Endothelial cell of umbilical vein (primary cell): ENCODE measurements around the gene TCF7.

Experiments used
- CTCF ChIP-seq, 2 donors: IDR thresholded peaks; 1 replicate in 1 of 2; 2 replicates in 1 of 2; pipeline ENCODE4 v1.5.1; 2011; ENCODE audit warnings: low read length in 2 of 2, mild to moderate bottlenecking in 2 of 2, moderate library complexity in 2 of 2, control low read depth in 1 of 2, inconsistent platforms in 1 of 2, low read depth in 1 of 2; ENCODE audit not compliant: insufficient read depth in 1 of 2; ENCODE audit errors: extremely low read depth in 1 of 2
- EZH2 ChIP-seq: IDR thresholded peaks from 2 replicates; pipeline ENCODE4 v1.6.1; 2012; ENCODE audit warnings: borderline replicate concordance, low read depth, mild to moderate bottlenecking, moderate library complexity, low read length, inconsistent platforms; ENCODE audit not compliant: severe bottlenecking
- FOS ChIP-seq: IDR thresholded peaks from 2 replicates; pipeline ENCODE4 v1.6.1; 2011; ENCODE audit warnings: mild to moderate bottlenecking, low read length, moderate library complexity, borderline replicate concordance; ENCODE audit not compliant: insufficient read depth
- JUN ChIP-seq: IDR thresholded peaks from 2 replicates; pipeline ENCODE4 v1.6.1; 2011; ENCODE audit warnings: borderline replicate concordance, low read depth; ENCODE audit not compliant: insufficient read length, insufficient read depth
- MAX ChIP-seq: IDR thresholded peaks from 2 replicates; pipeline ENCODE4 v1.6.1; 2011; ENCODE audit not compliant: insufficient read depth, insufficient read length
- MYC ChIP-seq: IDR thresholded peaks from one replicate; pipeline ENCODE4 v1.6.1; 2011; ENCODE audit warnings: mild to moderate bottlenecking, low read depth, low read length
- POLR2A ChIP-seq: IDR thresholded peaks from 2 replicates; pipeline ENCODE4 v1.6.1; 2012; ENCODE audit warnings: low read depth, mild to moderate bottlenecking, control low read depth, low read length
- POLR2AphosphoS5 ChIP-seq: IDR thresholded peaks from 2 replicates; pipeline ENCODE4 v1.6.1; 2012; ENCODE audit warnings: low read depth, mild to moderate bottlenecking, control low read depth, low read length, moderate library complexity; ENCODE audit not compliant: insufficient read depth

- TF ChIP-seq CTCF (IDR thresholded peaks at IDR 0.05; ENCODE audit: extremely low read depth in 1 of 2, insufficient read depth in 1 of 2, low read depth in 1 of 2, low read length in 2 of 2): no peak
- no peak for TF ChIP-seq JUN
- no peak for TF ChIP-seq EZH2
- TF ChIP-seq POLR2A: no peak
- no peak for TF ChIP-seq POLR2AphosphoS5
- no peak for TF ChIP-seq MYC
- TF ChIP-seq MAX: no peak
- no peak for TF ChIP-seq FOS
Measured at GRCh38 chr5:134130239-134130945, 15.9 kb downstream of the TCF7 start.
